Activated gamma-delta T cell treated with anti-CD3 and anti-CD28 coated beads, Interleukin-2, amount 50 U/mL, for 16 hours (primary cell): ENCODE measurements around the gene ANKLE2.
A peak's percentile ranks its signal among the peaks of the same experiment; 100 is the strongest.

Experiments
- DNase-seq: peaks from one replicate; pipeline ENCODE4 v3.0.0-alpha.2; 2020; ENCODE audit warnings: low read depth

ANKLE2 gene

GRCh38 chr12:132687211-132688164 lies 74.1 kb downstream of the ANKLE2 start, which contains the start of the genes POLE and PXMP2:
TSS of gene POLE (minus strand) at chr12:132687342. CDS start at chr12:132687315, 27 bp downstream.
TSS of gene PXMP2 (plus strand) at chr12:132687587. CDS start at chr12:132687671, 84 bp downstream.
- peak; percentile 95 for DNase-seq

- no peak for DNase-seq
Observed at GRCh38 chr12:132686825-132687210, 74.8 kb downstream of the ANKLE2 start.

GRCh38 chr12:132685400-132685799 lies 76.2 kb downstream of the ANKLE2 start:
- DNase-seq: no peak

GRCh38 chr12:132677492-132677891 lies 84.1 kb downstream of the ANKLE2 start:
- no peak for DNase-seq

GRCh38 chr12:132675757-132676432 lies 85.7 kb downstream of the ANKLE2 start:
- no peak for DNase-seq
